Measurements from ENCODE around the gene GRWD1. TPM values are rescaled to one million over a fixed set of nuclear protein-coding genes. Genes with fewer than 3 reads are reported as not detected.

GRWD1 gene
- total RNA-seq, 1 experiment from 2014 or later: 70.5 TPM

DNA sequence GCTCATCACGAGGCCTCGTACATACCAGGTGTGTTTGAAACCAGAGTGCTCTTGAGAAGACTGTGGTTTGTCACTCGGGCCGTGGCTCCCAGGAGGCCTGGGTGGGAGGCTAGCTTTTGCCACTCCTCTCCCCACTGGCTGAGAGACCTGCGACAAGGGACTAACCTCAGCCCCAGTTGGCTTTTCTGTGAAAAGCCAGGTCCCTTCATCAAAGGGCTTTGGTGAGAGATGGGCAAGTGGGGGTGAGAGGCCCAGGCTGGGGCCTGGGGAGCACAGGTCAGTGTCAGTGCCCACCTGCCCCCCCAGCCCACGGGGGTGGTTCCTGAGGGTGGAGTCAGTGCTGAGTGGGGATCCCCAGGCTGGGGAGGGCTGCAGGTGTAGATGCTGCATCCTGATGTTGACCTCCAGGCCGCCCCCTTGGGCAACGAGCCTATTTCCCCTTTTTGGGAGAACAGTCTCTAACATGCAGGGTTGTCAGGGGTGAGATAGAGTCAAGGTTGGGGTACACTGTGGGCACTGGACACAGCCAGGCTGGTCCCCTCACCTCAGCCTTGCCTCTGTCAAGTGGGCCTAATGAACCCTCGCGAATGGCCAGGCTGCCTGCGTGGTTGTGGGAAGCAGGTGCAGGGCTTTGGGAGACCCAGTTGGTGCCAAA is 10.3 kb downstream of the GRWD1 start:
- no peak for DNase-seq (ENCODE audit: low read depth)

- no peak for DNase-seq (ENCODE audit: low read depth)
These were observed 11.1 kb downstream of the GRWD1 start for GRCh38 chr19:48456864-48457263.

DNA sequence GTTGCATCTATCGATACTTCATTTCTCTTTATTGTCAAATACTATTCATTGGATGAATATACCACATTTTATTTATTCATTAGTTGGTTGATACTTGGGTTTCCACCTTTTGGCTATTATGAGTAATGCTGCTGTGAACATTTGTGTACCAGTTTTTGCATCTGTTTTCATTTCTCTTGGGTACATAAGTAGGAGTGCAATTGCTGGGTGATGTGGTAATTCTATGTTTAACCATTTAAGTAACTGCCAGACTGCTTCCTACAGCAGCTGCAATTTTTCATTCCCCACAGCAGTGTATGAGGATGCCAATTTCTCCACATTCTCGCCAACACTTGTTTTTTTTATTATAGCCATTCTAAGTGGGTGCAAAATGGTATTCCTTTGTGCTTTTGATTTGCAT is 12.2 kb downstream of the GRWD1 start:
- DNase-seq (ENCODE audit: low read depth): peak; percentile 70

DNA sequence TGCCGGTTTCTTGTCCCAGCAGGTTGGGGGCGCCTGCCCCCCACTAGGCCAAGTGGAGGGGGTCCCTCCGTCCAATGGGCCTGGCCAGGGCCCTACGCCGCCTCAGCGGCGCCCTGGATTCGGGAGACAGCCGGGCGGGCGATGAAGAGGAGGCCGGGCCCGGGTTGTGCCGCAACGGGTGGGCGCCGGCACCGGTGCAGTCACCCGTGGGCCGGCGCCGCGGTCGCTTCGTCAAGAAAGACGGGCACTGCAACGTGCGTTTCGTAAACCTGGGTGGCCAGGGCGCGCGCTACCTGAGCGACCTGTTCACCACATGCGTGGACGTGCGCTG is 15.8 kb downstream of the GRWD1 start:
- no peak for DNase-seq (ENCODE audit: low read depth)

DNA sequence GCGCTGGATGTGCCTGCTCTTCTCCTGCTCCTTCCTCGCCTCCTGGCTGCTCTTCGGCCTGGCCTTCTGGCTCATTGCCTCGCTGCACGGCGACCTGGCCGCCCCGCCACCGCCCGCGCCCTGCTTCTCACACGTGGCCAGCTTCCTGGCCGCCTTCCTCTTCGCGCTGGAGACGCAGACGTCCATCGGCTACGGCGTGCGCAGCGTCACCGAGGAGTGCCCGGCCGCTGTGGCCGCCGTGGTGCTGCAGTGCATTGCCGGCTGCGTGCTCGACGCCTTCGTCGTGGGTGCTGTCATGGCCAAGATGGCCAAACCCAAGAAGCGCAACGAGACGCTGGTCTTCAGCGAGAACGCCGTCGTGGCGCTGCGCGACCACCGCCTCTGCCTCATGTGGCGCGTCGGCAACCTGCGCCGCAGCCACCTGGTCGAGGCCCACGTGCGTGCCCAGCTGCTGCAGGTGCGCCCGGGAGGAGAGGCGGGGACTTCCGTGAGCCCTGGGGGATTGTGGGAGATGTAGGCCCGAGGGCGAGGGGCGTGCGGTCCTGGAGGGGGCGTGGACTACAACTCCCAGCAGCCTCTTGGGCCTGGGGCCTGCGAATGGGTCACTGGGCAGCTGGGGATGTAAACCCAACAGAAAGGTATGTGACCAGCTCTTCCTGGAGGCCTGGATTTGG is 16.3 kb downstream of the GRWD1 start:
- DNase-seq (ENCODE audit: low read depth): no peak

- no peak for DNase-seq (ENCODE audit: low read depth)
These were observed 19.4 kb downstream of the GRWD1 start for GRCh38 chr19:48465215-48465614.

DNA sequence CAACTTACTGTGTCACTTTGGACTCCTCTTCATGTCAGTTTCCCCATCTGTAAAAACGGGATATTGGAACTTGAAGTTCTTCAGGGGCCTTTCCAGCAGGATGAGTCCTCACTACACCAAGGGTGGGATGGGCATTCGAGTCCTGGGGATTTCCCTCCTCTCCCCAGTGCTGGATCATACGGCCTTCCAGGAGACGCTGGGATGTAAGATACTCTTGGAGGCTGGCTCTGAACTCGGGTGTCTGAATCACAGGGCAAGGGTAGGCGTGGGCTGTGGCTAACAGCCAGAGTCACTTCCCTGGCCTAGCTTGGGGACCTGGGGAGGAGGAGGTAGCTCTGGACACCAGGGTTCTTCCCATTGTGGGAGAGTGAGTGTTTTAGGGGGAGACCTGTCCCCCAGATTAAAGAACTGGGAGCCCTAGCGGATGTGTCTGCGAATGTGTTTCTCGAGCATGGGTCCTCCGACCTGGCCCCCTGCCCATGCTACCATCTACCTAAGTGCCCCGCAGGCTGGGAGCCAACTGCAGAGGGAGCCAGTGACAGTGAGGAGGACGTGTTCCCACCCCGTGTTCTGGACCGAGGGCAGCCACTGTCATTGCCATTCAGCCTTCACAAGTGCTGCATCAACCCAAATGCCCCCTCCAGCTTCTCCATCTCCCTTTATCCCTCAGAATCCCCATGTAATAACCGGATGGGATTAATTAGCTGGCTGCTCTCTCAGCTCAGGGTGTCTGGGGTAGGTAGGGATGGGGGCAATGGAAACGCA is 21.0 kb downstream of the GRWD1 start:
- DNase-seq (ENCODE audit: low read depth): no peak

- peak; percentile 100 for DNase-seq (ENCODE audit: low read depth)
These were observed 23.0 kb downstream of the GRWD1 start for GRCh38 chr19:48468772-48469288.

DNA sequence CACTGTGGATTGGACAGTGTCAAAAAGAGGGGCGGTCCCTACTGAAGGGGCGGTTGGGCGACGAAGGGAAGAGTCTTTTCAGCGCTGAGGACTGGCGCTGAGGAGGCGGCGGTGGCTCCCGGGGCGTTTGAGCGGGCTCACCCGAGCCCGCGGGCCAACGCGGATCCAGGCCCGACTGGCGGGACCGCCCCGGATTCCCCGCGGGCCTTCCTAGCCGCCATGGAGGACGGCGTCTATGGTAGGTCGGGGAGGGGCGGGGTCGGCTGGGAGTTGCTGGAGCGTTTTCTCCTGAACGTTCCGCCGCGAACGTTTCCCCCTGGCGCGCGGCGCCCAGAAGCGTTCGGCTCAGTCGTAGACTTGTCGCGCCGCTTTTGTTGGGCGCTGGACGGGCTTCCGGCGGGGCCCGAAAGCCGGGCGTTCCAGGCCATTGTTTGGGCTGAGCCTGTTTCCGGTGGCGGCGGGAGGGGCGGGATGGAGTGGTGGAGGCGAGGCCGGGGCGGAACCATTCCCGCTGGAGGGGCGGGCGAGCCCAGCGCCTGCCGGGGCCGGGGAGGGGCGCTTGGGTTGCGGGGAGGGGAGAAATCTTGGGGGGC is 23.6 kb downstream of the GRWD1 start, which contains the start of gene CYTH2:
CYTH2 (plus strand) TSS at position 81 of the 593 bp plus-strand sequence; CDS start at position 220, 139 bp downstream.
- peak; percentile 79 for DNase-seq (ENCODE audit: low read depth)

GRCh38 chr19:48469934-48470680 is 24.3 kb downstream of the GRWD1 start:
- DNase-seq (ENCODE audit: low read depth): no peak

- no peak for DNase-seq (ENCODE audit: low read depth)
These were observed 25.1 kb downstream of the GRWD1 start for GRCh38 chr19:48470856-48471255.

DNA sequence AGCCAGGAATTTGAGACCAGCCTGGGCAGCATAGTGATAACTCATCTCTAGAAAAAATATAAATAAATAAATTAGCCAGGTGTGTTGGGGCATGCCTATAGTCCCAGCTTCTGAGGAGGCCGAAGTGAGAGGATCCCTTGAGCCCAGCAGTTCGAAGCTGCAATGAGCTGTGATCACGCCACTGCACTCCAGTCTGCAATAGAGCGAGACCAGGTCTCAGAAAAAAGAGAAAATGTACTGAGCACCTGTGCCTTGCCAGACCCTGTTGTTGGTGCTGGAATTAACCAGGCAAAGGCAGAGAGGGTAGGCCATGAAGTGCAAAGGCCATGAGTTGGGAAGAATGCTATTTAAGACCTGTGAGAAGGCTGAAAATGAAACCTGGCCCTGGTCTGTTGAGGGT is 26.1 kb downstream of the GRWD1 start:
- DNase-seq (ENCODE audit: low read depth): no peak

DNA sequence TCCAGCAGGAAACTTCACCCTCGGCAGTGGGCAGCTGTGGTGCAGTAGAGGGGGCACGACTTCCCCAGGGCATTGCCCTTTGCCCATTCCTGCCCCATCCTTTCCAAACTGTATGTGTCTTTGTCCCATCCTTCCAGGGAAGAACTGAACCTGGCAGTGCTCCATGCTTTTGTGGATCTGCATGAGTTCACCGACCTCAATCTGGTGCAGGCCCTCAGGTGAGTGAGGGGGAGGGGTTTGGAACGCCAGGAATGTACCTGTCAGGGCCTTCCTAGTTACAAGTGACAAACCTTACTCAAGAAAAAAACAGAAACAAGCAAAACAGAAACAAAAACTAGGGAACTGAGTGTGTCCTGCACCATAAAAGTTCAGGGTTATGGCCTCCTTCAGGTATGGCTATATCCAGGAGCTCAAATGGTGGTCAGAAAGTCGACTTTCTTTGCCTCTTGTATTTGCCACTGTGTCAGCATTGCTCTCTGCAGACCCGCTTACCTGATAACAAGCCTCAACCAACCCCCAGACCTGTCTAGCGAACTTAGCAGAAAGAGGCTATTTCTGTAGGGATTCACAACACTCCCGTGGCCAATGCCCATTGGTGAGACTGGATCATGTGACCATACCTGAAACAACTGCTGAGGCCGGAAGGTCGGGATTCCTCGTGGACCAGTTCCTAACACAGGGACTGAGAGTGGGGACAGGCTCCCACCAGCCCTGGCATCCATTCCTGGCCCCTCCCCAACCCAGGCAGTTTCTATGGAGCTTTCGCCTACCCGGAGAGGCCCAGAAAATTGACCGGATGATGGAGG is 27.6 kb downstream of the GRWD1 start:
- DNase-seq (ENCODE audit: low read depth): no peak

DNA sequence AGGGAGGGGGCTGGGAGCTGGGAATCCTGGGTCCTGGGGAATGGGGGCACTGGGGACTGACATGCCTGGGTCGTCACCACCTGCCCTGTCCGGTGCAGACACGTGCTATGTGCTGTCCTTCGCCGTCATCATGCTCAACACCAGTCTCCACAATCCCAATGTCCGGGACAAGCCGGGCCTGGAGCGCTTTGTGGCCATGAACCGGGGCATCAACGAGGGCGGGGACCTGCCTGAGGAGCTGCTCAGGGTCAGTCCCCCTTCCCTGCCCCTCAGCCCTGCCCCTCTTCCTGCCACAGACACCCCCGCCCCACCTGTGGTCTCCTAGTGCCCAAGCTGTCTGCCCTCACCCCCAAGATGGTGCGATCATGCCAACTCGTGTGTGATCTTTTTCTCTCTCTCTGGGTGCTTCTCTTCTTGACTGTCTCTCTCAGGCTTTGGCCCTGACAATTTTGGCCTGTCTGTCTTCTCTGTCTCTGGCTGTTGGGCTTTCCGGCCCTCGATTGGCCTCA is 28.4 kb downstream of the GRWD1 start:
- no peak for DNase-seq (ENCODE audit: low read depth)

GRCh38 chr19:48475369-48476068 is 29.7 kb downstream of the GRWD1 start:
- no peak for DNase-seq (ENCODE audit: low read depth)

GRCh38 chr19:48476176-48476575 is 30.4 kb downstream of the GRWD1 start:
- DNase-seq (ENCODE audit: low read depth): no peak

GRCh38 chr19:48477067-48477685 is 31.4 kb downstream of the GRWD1 start:
- DNase-seq (ENCODE audit: low read depth): no peak

DNA sequence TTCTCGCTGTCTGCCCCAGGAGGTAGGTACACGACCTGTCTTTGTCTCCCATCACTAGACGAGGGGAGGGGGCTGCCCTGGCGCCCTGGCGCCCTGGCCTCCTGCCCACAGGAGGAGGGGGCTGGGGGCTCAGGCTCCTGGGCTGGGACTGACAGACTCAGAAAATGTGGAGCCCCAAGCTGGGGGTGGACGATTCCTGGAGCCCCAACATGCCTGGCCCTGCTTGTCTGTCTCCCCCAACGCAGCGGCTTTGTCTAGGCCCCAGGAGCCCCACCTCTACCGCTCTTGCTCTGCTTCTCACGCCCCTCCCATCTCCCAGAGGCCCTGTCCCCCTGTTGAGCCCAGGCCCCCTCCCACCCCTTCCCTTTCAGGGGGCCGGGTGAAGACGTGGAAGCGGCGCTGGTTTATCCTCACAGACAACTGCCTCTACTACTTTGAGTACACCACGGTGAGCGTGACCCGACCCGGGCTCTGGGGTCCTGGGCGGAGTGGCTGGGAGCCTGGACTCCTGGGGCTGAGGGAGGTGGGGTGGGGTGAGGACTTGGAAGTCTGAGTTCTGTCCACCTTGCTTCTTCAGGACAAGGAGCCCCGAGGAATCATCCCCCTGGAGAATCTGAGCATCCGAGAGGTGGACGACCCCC is 32.0 kb downstream of the GRWD1 start:
- no peak for DNase-seq (ENCODE audit: low read depth)
